GM23338 (cell line): ENCODE results near the gene ESR2.

Experiments
- CREB1 ChIP-seq: fragments of 250-450 bp; sonication (Bioruptor Pico); IDR thresholded peaks from 2 replicates; pipeline ENCODE4 v1.5.0; 2020; ENCODE audit warnings: low read depth, mild to moderate bottlenecking, moderate library complexity
- EZH2 ChIP-seq: fragments of 200-600 bp; sonication (generic); IDR thresholded peaks from one replicate; pipeline ENCODE4 v1.8.0; 2017; ENCODE audit warnings: antibody characterized with exemption, mild to moderate bottlenecking, low read depth; ENCODE audit not compliant: unreplicated experiment
- EZH2phosphoT487 ChIP-seq: fragments of 200-600 bp; sonication (generic); IDR thresholded peaks from one replicate; pipeline ENCODE4 v1.8.1; 2018; ENCODE audit warnings: antibody characterized with exemption; ENCODE audit not compliant: unreplicated experiment
- POLR2AphosphoS5 ChIP-seq: IDR thresholded peaks from 2 replicates; pipeline ENCODE4 v1.6.1; 2016; ENCODE audit warnings: antibody characterized with exemption, low read depth
- ZNF331 ChIP-seq: fragments of 250-450 bp; sonication (Bioruptor Pico); IDR thresholded peaks from 2 replicates; pipeline ENCODE4 v1.5.0; 2020; ENCODE audit warnings: low read depth, mild to moderate bottlenecking, moderate library complexity
- TF ChIP-seq, protein P1 (sequence below), 2 experiments: fragments of 200-600 bp in 1 of 2; sonication (generic) in 1 of 2; conservative IDR thresholded peaks; 2 replicates each; pipeline versions ENCODE4 v1.5.1 to v1.6.1; 2016 to 2017; ENCODE audit warnings: antibody characterized with exemption in 2 of 2, low read depth in 2 of 2, mild to moderate bottlenecking in 2 of 2, moderate library complexity in 1 of 2
- TF ChIP-seq, protein P2 (sequence below): IDR thresholded peaks from one replicate; pipeline ENCODE4 v1.6.1; 2018; ENCODE audit warnings: antibody characterized with exemption; ENCODE audit not compliant: unreplicated experiment

DNA sequence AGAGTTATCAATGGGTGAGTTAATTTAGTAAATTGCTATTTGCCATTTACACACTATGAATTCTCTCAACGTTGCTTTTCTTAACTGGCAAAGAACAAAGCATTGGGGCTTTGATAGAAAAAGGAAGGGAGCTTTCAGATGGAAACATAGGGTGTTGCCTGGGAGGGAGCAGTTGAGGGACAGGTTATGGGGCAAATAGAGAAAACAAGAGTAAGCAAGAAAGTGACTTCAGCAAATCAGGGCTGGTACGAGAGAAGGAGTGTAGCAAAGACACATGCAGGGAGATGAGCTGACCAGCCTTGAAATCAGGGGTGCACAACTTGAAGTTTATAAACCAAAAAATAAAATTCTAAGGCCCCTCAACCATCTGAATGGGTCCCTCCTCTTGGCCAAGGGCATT, 15.7 kb downstream of the ESR2 start:
- TF ChIP-seq, protein P1, sequence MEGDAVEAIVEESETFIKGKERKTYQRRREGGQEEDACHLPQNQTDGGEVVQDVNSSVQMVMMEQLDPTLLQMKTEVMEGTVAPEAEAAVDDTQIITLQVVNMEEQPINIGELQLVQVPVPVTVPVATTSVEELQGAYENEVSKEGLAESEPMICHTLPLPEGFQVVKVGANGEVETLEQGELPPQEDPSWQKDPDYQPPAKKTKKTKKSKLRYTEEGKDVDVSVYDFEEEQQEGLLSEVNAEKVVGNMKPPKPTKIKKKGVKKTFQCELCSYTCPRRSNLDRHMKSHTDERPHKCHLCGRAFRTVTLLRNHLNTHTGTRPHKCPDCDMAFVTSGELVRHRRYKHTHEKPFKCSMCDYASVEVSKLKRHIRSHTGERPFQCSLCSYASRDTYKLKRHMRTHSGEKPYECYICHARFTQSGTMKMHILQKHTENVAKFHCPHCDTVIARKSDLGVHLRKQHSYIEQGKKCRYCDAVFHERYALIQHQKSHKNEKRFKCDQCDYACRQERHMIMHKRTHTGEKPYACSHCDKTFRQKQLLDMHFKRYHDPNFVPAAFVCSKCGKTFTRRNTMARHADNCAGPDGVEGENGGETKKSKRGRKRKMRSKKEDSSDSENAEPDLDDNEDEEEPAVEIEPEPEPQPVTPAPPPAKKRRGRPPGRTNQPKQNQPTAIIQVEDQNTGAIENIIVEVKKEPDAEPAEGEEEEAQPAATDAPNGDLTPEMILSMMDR (conservative IDR thresholded peaks at IDR 0.05; ENCODE audit: low read depth in 2 of 2), result no peak
- TF ChIP-seq EZH2 (no peak), CREB1 (0 out of 2 replicates have a peak, but pooled peaks have one; percentile 20), POLR2AphosphoS5 (no peak), EZH2phosphoT487 (no peak), ZNF331 (CRISPR knock-in tag) (no peak)
- TF ChIP-seq, protein P2, sequence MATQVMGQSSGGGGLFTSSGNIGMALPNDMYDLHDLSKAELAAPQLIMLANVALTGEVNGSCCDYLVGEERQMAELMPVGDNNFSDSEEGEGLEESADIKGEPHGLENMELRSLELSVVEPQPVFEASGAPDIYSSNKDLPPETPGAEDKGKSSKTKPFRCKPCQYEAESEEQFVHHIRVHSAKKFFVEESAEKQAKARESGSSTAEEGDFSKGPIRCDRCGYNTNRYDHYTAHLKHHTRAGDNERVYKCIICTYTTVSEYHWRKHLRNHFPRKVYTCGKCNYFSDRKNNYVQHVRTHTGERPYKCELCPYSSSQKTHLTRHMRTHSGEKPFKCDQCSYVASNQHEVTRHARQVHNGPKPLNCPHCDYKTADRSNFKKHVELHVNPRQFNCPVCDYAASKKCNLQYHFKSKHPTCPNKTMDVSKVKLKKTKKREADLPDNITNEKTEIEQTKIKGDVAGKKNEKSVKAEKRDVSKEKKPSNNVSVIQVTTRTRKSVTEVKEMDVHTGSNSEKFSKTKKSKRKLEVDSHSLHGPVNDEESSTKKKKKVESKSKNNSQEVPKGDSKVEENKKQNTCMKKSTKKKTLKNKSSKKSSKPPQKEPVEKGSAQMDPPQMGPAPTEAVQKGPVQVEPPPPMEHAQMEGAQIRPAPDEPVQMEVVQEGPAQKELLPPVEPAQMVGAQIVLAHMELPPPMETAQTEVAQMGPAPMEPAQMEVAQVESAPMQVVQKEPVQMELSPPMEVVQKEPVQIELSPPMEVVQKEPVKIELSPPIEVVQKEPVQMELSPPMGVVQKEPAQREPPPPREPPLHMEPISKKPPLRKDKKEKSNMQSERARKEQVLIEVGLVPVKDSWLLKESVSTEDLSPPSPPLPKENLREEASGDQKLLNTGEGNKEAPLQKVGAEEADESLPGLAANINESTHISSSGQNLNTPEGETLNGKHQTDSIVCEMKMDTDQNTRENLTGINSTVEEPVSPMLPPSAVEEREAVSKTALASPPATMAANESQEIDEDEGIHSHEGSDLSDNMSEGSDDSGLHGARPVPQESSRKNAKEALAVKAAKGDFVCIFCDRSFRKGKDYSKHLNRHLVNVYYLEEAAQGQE, result no peak
